ENCODE results near the gene SLC37A2.
"Not testable (repeated sequence)": the region's sequence is repeated elsewhere in the genome, so short reads cannot be mapped to it uniquely, and the experiment has no call there.

SLC37A2 gene

DNA sequence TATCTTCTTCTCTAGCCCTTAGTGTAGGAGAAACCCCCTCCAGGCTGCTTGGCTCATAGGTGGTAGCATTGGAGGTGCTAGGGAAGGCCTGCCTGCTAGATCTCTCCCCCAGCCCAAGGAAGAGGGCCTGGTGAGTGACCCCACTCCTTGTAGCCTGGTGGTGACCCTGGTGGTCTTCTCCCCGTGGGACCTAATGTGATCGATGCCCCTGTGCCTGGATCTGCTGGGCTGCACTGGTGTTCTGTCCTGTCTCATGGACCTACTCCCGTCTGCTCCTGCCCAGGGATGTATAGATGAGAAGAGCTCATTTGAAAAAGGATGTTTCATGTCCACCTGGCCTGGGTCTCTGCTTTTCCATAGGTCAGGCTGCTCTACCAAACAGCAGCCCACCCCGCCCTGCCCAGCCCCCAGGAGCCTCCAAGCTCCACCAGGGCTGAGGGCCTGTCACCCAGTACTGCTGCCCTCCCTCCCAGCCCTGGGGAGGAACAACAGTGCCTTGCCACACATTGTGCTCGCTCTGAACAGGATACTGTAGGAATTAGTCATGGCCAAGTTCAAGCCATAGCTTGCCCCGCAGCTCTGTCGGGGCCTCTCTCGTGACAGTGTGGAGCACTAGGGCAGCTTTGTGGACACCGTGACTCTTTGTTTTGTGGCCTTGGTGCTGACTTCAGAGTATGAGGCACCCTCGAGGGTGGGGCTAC lies 19.7 kb downstream of the SLC37A2 start:
- no peaks in the 10 kb centered on the region for H3K36me3 ChIP-seq (ENCODE audit: control insufficient read depth, insufficient read depth, low read length)
- H3K4me1 ChIP-seq (ENCODE audit: control insufficient read depth, insufficient read depth, low read length) = no peaks in the 10 kb centered on the region
- no peak overlapping the region for H3K27ac ChIP-seq (ENCODE audit: insufficient read depth, low read depth, low read length, poor library complexity, severe bottlenecking)
- no peaks in the 10 kb centered on the region for H3K9me3 ChIP-seq (ENCODE audit: control insufficient read depth, low read length)
- WGBS, 2 experiments = 85 to 87% methylated on average over 10 of the region's 10 CpGs
- H3K27me3 ChIP-seq (ENCODE audit: control insufficient read depth, insufficient read depth, low read length, poor library complexity, severe bottlenecking) = no peaks in the 10 kb centered on the region
- H3K4me3 ChIP-seq (ENCODE audit: insufficient read depth, low read depth, low read length) = no peak overlapping the region

- WGBS, 2 experiments = 87% methylated on average over 11 of the region's 11 CpGs
- Histone ChIP-seq H3K4me3 (ENCODE audit: insufficient read depth, low read depth, low read length) (no peak overlapping the region), H3K36me3 (ENCODE audit: control insufficient read depth, insufficient read depth, low read length) (no peaks in the 10 kb centered on the region), H3K4me1 (ENCODE audit: control insufficient read depth, insufficient read depth, low read length) (no peaks in the 10 kb centered on the region), H3K27ac (ENCODE audit: insufficient read depth, low read depth, low read length, poor library complexity, severe bottlenecking) (no peak overlapping the region), H3K9me3 (ENCODE audit: control insufficient read depth, low read length) (no peaks in the 10 kb centered on the region), H3K27me3 (ENCODE audit: control insufficient read depth, insufficient read depth, low read length, poor library complexity, severe bottlenecking) (no peaks in the 10 kb centered on the region)
Measured at GRCh38 chr11:125083312-125084056, 20.4 kb downstream of the SLC37A2 start.

DNA sequence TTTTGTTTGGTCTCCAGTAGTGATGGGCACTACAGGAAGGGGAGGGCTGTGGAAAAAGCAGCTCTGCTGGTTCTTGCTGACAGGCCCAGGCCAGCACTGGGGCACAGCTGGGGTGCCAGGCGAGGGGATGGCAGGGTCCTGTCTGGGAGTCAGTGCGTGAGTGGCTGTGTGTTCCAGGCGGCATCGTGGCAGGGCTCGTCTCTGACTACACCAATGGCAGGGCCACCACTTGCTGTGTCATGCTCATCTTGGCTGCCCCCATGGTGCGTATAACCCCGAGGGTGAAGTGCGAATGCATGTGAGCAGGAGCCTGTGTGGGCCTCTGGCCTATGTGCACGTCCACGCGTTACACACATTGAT lies 20.9 kb downstream of the SLC37A2 start:
- 95 to 96% methylated on average over 11 of the region's 11 CpGs for WGBS, 2 experiments
- Histone ChIP-seq H3K36me3 (ENCODE audit: control insufficient read depth, insufficient read depth, low read length) (no peaks in the 10 kb centered on the region), H3K4me3 (ENCODE audit: insufficient read depth, low read depth, low read length) (no peak overlapping the region), H3K27ac (ENCODE audit: insufficient read depth, low read depth, low read length, poor library complexity, severe bottlenecking) (no peak overlapping the region), H3K27me3 (ENCODE audit: control insufficient read depth, insufficient read depth, low read length, poor library complexity, severe bottlenecking) (no peaks in the 10 kb centered on the region), H3K4me1 (ENCODE audit: control insufficient read depth, insufficient read depth, low read length) (no peaks in the 10 kb centered on the region), H3K9me3 (ENCODE audit: control insufficient read depth, low read length) (no peaks in the 10 kb centered on the region)

- Histone ChIP-seq H3K9me3 (ENCODE audit: control insufficient read depth, low read length) (no peaks in the 10 kb centered on the region), H3K4me1 (ENCODE audit: control insufficient read depth, insufficient read depth, low read length) (no peaks in the 10 kb centered on the region), H3K4me3 (ENCODE audit: insufficient read depth, low read depth, low read length) (no peak overlapping the region)
Measured at GRCh38 chr11:125084761-125085231, 21.7 kb downstream of the SLC37A2 start.

DNA sequence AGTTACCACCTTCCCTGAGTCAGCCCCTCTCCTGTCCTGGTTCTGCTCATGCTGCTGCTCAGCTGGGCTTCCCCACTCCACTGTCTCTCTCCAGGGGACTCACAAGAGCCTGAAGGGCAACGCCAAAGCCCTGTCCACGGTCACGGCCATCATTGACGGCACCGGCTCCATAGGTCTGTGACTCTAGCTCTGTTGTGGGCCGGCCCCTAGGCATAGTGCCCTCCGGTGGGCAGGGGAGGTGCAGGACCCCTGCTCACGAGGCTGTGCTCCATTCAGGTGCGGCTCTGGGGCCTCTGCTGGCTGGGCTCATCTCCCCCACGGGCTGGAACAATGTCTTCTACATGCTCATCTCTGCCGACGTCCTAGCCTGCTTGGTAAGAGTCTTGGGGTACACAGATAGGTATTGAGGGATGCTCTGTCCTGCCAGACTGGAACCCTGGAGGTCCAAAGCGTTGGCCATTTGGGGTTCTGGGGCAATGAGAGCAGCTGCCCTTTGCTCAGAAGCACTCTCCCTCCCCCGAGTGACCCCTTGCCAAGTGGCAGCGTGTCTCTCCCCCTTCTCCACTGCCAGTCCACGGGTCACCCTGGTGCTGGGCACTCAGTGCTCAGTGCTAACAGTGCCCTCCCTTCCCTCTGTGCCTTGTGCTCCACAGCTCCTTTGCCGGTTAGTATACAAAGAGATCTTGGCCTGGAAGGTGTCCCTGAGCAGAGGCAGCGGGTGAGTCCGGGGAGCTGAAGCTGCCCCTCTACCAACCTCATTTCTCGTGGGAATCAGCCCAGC lies 22.4 kb downstream of the SLC37A2 start:
- 87 to 89% methylated on average over 20 of the region's 20 CpGs for WGBS, 2 experiments
- Histone ChIP-seq H3K27ac (ENCODE audit: insufficient read depth, low read depth, low read length, poor library complexity, severe bottlenecking) (no peak overlapping the region), H3K9me3 (ENCODE audit: control insufficient read depth, low read length) (no peaks in the 10 kb centered on the region), H3K4me1 (ENCODE audit: control insufficient read depth, insufficient read depth, low read length) (no peaks in the 10 kb centered on the region), H3K36me3 (ENCODE audit: control insufficient read depth, insufficient read depth, low read length) (no peaks in the 10 kb centered on the region), H3K27me3 (ENCODE audit: control insufficient read depth, insufficient read depth, low read length, poor library complexity, severe bottlenecking) (no peaks in the 10 kb centered on the region), H3K4me3 (ENCODE audit: insufficient read depth, low read depth, low read length) (no peak overlapping the region)

More at GRCh38 chr11:125084761-125085231, 21.7 kb downstream of the SLC37A2 start:
- no peaks in the 10 kb centered on the region for H3K27me3 ChIP-seq (ENCODE audit: control insufficient read depth, insufficient read depth, low read length, poor library complexity, severe bottlenecking)
- no peaks in the 10 kb centered on the region for H3K36me3 ChIP-seq (ENCODE audit: control insufficient read depth, insufficient read depth, low read length)
- no peak overlapping the region for H3K27ac ChIP-seq (ENCODE audit: insufficient read depth, low read depth, low read length, poor library complexity, severe bottlenecking)
- 93 to 95% methylated on average over 8 of the region's 8 CpGs for WGBS, 2 experiments

- H3K27ac ChIP-seq (ENCODE audit: insufficient read depth, low read depth, low read length, poor library complexity, severe bottlenecking) = no peak overlapping the region
- no peaks in the 10 kb centered on the region for H3K27me3 ChIP-seq (ENCODE audit: control insufficient read depth, insufficient read depth, low read length, poor library complexity, severe bottlenecking)
- no peaks in the 10 kb centered on the region for H3K36me3 ChIP-seq (ENCODE audit: control insufficient read depth, insufficient read depth, low read length)
- H3K4me3 ChIP-seq (ENCODE audit: insufficient read depth, low read depth, low read length) = no peak overlapping the region
- 90 to 92% methylated on average over 14 of the region's 14 CpGs for WGBS, 2 experiments
- peaks cover under 1% of the 10 kb centered on the region for H3K4me1 ChIP-seq (ENCODE audit: control insufficient read depth, insufficient read depth, low read length)
- no peaks in the 10 kb centered on the region for H3K9me3 ChIP-seq (ENCODE audit: control insufficient read depth, low read length)
Measured at GRCh38 chr11:125086633-125087296, 23.7 kb downstream of the SLC37A2 start.

DNA sequence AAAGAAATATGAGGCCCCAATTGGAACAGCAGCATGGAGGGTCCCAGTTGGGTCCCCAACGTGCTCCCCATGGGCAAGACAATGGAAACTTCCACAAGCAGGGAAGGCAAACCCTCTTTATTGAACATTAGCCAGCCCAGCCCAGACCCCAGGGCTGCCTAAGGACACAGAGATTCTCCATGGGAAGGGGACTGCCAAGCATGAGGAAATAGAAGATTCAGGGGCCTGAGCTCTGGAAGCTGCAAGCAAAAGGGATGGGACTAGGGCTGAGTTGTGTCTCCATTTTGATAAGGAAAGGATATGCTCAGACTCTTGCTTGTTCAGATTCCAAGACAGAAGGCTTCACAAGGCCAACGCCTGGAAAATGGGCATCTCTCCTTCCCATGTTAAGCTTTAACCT lies 25.0 kb downstream of the SLC37A2 start:
- WGBS, 2 experiments = 86 to 88% methylated on average over 2 of the region's 2 CpGs
- H3K4me3 ChIP-seq (ENCODE audit: insufficient read depth, low read depth, low read length) = no peak overlapping the region
- no peaks in the 10 kb centered on the region for H3K9me3 ChIP-seq (ENCODE audit: control insufficient read depth, low read length)
- no peaks in the 10 kb centered on the region for H3K27me3 ChIP-seq (ENCODE audit: control insufficient read depth, insufficient read depth, low read length, poor library complexity, severe bottlenecking)
- no peak overlapping the region for H3K27ac ChIP-seq (ENCODE audit: insufficient read depth, low read depth, low read length, poor library complexity, severe bottlenecking)
- peaks cover 14% of the 10 kb centered on the region for H3K4me1 ChIP-seq (ENCODE audit: control insufficient read depth, insufficient read depth, low read length)
- H3K36me3 ChIP-seq (ENCODE audit: control insufficient read depth, insufficient read depth, low read length) = no peaks in the 10 kb centered on the region

GRCh38 chr11:125088576-125089455 lies 25.7 kb downstream of the SLC37A2 start:
- 84 to 85% methylated on average over 20 of the region's 20 CpGs for WGBS, 2 experiments

DNA sequence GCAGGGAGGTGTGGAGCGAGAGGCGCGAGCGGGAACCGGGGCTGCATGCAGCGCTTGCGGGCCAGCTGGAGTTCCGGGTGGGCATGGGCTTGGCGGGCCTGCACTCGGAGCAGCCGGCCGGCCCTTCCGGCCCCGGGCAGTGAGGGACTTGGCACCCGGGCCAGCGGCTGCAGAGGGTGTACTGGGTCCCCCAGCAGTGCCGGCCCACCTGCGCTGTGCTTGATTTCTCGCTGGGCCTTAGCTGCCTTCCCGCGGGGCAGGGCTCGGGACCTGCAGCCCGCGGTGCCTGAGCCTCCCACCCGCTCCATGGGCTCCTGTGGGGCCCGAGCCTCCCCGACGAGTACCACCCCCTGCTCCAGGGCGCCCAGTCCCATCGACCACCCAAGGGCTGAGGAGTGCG lies 26.4 kb downstream of the SLC37A2 start:
- H3K9me3 ChIP-seq (ENCODE audit: control insufficient read depth, low read length); H3K36me3 ChIP-seq (ENCODE audit: control insufficient read depth, insufficient read depth, low read length); H3K4me3 ChIP-seq (ENCODE audit: insufficient read depth, low read depth, low read length); H3K27me3 ChIP-seq (ENCODE audit: control insufficient read depth, insufficient read depth, low read length, poor library complexity, severe bottlenecking); H3K27ac ChIP-seq (ENCODE audit: insufficient read depth, low read depth, low read length, poor library complexity, severe bottlenecking): not testable (repeated sequence)
- 92 to 93% methylated on average over 31 of the region's 31 CpGs for WGBS, 2 experiments
- H3K4me1 ChIP-seq (ENCODE audit: control insufficient read depth, insufficient read depth, low read length) = peaks cover 15% of the 10 kb centered on the region

More at GRCh38 chr11:125088576-125089455, 25.7 kb downstream of the SLC37A2 start:
- H3K36me3 ChIP-seq (ENCODE audit: control insufficient read depth, insufficient read depth, low read length) = no peaks in the 10 kb centered on the region
- H3K27me3 ChIP-seq (ENCODE audit: control insufficient read depth, insufficient read depth, low read length, poor library complexity, severe bottlenecking) = no peaks in the 10 kb centered on the region
- no peak overlapping the region for H3K4me3 ChIP-seq (ENCODE audit: insufficient read depth, low read depth, low read length)
- no peak overlapping the region for H3K27ac ChIP-seq (ENCODE audit: insufficient read depth, low read depth, low read length, poor library complexity, severe bottlenecking)
- peaks cover 15% of the 10 kb centered on the region for H3K4me1 ChIP-seq (ENCODE audit: control insufficient read depth, insufficient read depth, low read length)
- no peaks in the 10 kb centered on the region for H3K9me3 ChIP-seq (ENCODE audit: control insufficient read depth, low read length)
